Measurements from ENCODE around the gene C7orf25. TPM values are rescaled to one million over a fixed set of nuclear protein-coding genes. Genes with fewer than 3 reads are reported as not detected.

C7orf25 gene
- total RNA-seq, 1 experiment from 2014 or later: 10.0 TPM

DNA sequence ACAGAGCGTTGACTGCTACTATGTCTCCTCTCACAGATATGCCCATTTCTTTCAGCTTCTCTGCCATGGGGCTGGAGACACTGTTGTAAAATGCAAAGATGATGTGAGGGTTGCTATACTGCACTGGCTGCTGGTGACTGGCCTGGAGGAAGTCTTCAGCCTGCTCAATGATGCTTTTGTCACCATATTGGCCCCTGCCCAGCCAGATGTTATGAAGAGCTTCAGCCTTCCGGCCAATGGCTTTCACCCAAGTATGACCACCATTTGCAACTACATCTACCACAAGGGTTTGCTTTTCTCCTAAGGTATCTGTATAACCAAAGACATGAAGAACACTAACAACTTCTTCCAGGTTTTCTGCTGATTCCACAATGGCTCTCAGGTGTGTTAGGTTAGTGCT lies 1.6 kb downstream of the C7orf25 start:
- TF ChIP-seq TCF7L2 (IDR thresholded peaks at IDR 0.05; ENCODE audit: low read depth, low read length) (no peak), POLR2AphosphoS5 (IDR thresholded peaks at IDR 0.05; ENCODE audit: low read depth, low read length) (no peak), SIN3A (IDR thresholded peaks at IDR 0.05; ENCODE audit: borderline replicate concordance, insufficient read depth, low read depth, low read length) (no peak)
- TF ChIP-seq, protein P1, sequence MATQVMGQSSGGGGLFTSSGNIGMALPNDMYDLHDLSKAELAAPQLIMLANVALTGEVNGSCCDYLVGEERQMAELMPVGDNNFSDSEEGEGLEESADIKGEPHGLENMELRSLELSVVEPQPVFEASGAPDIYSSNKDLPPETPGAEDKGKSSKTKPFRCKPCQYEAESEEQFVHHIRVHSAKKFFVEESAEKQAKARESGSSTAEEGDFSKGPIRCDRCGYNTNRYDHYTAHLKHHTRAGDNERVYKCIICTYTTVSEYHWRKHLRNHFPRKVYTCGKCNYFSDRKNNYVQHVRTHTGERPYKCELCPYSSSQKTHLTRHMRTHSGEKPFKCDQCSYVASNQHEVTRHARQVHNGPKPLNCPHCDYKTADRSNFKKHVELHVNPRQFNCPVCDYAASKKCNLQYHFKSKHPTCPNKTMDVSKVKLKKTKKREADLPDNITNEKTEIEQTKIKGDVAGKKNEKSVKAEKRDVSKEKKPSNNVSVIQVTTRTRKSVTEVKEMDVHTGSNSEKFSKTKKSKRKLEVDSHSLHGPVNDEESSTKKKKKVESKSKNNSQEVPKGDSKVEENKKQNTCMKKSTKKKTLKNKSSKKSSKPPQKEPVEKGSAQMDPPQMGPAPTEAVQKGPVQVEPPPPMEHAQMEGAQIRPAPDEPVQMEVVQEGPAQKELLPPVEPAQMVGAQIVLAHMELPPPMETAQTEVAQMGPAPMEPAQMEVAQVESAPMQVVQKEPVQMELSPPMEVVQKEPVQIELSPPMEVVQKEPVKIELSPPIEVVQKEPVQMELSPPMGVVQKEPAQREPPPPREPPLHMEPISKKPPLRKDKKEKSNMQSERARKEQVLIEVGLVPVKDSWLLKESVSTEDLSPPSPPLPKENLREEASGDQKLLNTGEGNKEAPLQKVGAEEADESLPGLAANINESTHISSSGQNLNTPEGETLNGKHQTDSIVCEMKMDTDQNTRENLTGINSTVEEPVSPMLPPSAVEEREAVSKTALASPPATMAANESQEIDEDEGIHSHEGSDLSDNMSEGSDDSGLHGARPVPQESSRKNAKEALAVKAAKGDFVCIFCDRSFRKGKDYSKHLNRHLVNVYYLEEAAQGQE (IDR thresholded peaks at IDR 0.05; ENCODE audit: insufficient read depth in 1 of 2, low read depth in 2 of 2, low read length in 1 of 2): no peak
- TF ChIP-seq, protein P2, sequence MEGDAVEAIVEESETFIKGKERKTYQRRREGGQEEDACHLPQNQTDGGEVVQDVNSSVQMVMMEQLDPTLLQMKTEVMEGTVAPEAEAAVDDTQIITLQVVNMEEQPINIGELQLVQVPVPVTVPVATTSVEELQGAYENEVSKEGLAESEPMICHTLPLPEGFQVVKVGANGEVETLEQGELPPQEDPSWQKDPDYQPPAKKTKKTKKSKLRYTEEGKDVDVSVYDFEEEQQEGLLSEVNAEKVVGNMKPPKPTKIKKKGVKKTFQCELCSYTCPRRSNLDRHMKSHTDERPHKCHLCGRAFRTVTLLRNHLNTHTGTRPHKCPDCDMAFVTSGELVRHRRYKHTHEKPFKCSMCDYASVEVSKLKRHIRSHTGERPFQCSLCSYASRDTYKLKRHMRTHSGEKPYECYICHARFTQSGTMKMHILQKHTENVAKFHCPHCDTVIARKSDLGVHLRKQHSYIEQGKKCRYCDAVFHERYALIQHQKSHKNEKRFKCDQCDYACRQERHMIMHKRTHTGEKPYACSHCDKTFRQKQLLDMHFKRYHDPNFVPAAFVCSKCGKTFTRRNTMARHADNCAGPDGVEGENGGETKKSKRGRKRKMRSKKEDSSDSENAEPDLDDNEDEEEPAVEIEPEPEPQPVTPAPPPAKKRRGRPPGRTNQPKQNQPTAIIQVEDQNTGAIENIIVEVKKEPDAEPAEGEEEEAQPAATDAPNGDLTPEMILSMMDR (IDR thresholded peaks at IDR 0.05): no peak
- no peak for DNase-seq (ENCODE audit: low read depth, low spot score)
- POLR2A ChIA-PET: no interaction called here
- no peaks in the 10 kb centered on the region for H3K27me3 ChIP-seq (ENCODE audit: control insufficient read depth, insufficient read depth, low read length)
- no peak overlapping the region for H3K4me3 ChIP-seq (ENCODE audit: low read depth in 2 of 2, low read length in 2 of 2)
- BruUV-seq (replicated peaks): TSS peak; percentile 56
- H3K27ac ChIP-seq (ENCODE audit: low read length): no peak overlapping the region
- H3K9me3 ChIP-seq (ENCODE audit: control insufficient read depth, insufficient read depth, low read depth, low read length): no peaks in the 10 kb centered on the region
- intact Hi-C loops (cut with micrococcal nuclease; ENCODE audit: unreplicated experiment) (no loop called here), in situ Hi-C loops (cut with HindIII; ENCODE audit: low pct_unique_long_range_greater_than_20kb, low sequenced_read_pairs) (no loop called here)
- CTCF ChIA-PET: no interaction called here
- ATAC-seq: no peak
- H3K4me1 ChIP-seq (ENCODE audit: control insufficient read depth, insufficient read depth, low read length): peaks cover 10% of the 10 kb centered on the region
- H3K36me3 ChIP-seq (ENCODE audit: control insufficient read depth, insufficient read depth, low read length): no peaks in the 10 kb centered on the region

DNA sequence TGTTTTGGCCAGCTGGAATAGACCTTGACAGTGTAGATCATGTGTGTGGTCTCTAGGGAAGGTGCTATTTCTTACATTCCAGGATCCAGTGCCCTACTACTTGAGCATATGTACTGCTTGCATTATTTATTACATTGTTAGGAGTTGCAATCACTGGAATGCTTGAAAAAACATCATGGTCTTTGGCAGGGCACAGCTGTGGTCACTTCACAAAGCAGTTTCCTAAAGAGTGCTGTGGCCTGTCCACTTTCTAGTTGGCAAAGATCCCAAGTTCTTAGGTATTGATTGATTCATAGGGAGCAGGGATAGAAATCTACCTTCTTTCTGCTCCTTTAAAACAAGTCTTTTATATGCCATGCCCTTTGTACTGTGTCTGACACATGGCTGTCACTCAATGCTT lies 4.6 kb downstream of the C7orf25 start:
- CTCF ChIA-PET: no interaction called here
- TF ChIP-seq, protein P1 (IDR thresholded peaks at IDR 0.05; ENCODE audit: insufficient read depth in 1 of 2, low read depth in 2 of 2, low read length in 1 of 2): no peak
- TF ChIP-seq SIN3A (IDR thresholded peaks at IDR 0.05; ENCODE audit: borderline replicate concordance, insufficient read depth, low read depth, low read length) (no peak), POLR2AphosphoS5 (IDR thresholded peaks at IDR 0.05; ENCODE audit: low read depth, low read length) (no peak), TCF7L2 (IDR thresholded peaks at IDR 0.05; ENCODE audit: low read depth, low read length) (no peak)
- TF ChIP-seq, protein P2 (IDR thresholded peaks at IDR 0.05): no peak
- DNase-seq (ENCODE audit: low read depth, low spot score) (no peak), ATAC-seq (no peak)
- H3K36me3 ChIP-seq (ENCODE audit: control insufficient read depth, insufficient read depth, low read length): no peaks in the 10 kb centered on the region
- intact Hi-C loops (cut with micrococcal nuclease; ENCODE audit: unreplicated experiment): no loop called here
- no peak overlapping the region for H3K4me3 ChIP-seq (ENCODE audit: low read depth in 2 of 2, low read length in 2 of 2)
- no peaks in the 10 kb centered on the region for H3K9me3 ChIP-seq (ENCODE audit: control insufficient read depth, insufficient read depth, low read depth, low read length)
- H3K27ac ChIP-seq (ENCODE audit: low read length): no peak overlapping the region
- no TSS peak for BruUV-seq (replicated peaks)
- in situ Hi-C loops (cut with HindIII; ENCODE audit: low pct_unique_long_range_greater_than_20kb, low sequenced_read_pairs): no loop called here
- H3K4me1 ChIP-seq (ENCODE audit: control insufficient read depth, insufficient read depth, low read length): peaks cover 6% of the 10 kb centered on the region
- no peaks in the 10 kb centered on the region for H3K27me3 ChIP-seq (ENCODE audit: control insufficient read depth, insufficient read depth, low read length)
- POLR2A ChIA-PET: no interaction called here
